CD4-positive, alpha-beta T cell treated with Interleukin-15 for 4 hours (primary cell): ENCODE results near the gene TAS2R40.
"Not testable (repeated sequence)": the region's sequence is repeated elsewhere in the genome, so short reads cannot be mapped to it uniquely, and the experiment has no call there.

Source experiments
- DNase-seq: peaks from one replicate; pipeline ENCODE4 v3.0.0-alpha.2; 2020; ENCODE audit warnings: low spot score

The TAS2R40 gene

DNA sequence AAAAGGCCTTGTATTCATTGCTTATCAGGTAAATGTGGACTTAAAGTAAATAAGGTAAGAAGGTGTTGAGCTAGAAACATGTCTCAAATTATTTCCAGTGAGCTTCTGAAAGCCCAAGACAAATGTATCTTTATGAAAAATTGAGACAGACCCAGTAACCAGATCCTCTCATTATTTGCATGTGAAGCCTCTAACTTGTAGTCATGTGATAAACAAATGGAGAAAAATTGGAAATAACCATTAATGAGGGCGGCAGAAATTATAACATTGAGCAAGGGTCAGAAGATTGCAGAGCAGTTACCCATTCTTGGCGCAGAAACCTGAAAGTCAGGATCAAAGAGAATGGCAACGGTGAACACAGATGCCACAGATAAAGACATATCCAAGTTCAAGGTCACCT is at the start of gene TAS2R40:
TAS2R40 (plus strand) TSS at position 301 of the 400 bp plus-strand sequence; CDS start at position 343, 42 bp downstream.
- DNase-seq, result no peak

DNA sequence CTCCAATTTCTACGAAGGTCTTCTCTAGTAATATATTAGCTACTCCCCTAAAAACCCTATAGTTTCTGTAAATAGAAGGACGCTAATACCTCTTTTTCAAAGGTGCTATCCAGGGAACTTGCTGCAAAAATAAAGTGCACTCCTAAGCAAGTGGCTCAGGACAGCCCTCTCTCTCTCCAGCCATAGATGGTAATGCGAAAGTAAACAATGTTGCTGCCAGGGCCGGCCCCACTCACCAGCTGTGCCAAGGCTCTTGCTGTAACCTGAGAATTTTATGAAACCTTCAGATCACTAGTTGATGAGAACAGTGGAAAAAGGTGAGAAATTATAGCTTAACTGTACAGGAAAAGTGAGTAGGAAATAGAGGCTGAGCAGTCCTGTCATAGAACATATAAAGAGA is 49.5 kb upstream of the TAS2R40 start:
- DNase-seq, result no peak

DNA sequence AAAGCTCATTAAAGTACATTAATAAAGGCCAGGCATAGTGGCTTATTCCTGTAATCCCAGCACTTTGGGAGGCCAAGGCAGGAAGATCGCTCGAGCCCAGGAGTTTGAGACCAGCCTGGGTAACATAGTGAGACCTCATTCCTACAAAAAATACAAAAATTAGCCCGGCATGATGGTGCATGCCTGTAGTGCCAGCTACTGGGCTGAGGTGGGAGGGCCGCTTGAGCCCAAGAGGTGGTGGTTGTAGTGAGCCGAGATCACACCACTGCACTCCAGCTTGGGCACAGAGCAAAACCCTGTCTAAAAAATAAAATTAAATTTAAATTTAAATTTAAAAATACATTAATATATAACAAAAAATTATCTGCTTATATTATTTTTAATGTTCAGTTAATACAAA is 45.7 kb upstream of the TAS2R40 start:
- no peak for DNase-seq

DNA sequence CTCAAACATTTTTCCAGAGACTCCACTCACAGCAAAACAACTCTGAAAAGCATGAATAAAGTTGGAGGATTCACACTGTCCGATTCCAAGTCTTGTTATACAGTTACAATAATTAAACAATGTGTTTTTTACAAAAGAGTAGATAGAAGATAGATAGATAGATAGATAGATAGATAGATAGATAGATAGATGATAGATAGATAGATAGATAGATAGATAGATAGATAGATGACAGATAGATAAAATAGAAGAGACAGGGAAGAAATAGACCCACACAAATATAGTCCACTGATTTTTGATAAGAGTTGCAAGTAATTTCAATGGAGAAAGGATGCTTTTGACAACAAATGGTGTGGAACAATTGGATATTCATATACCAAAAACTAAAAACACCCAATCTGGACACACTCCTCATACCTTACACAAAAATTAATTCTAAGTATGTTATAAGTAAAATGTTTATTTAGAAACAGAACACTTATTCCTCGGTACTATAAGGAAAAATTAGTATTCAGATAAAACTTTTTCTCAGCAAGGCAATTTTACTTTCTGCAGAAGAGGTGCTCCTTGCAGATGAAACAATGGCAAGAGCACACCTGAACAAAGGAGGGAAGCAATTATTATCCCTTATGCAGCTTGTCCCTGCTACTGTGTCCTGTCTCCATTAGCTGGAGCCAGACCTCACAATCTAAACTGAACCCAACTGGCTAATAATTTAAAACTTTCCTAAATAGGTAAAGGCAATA is 44.3 kb upstream of the TAS2R40 start:
- no peak for DNase-seq

DNA sequence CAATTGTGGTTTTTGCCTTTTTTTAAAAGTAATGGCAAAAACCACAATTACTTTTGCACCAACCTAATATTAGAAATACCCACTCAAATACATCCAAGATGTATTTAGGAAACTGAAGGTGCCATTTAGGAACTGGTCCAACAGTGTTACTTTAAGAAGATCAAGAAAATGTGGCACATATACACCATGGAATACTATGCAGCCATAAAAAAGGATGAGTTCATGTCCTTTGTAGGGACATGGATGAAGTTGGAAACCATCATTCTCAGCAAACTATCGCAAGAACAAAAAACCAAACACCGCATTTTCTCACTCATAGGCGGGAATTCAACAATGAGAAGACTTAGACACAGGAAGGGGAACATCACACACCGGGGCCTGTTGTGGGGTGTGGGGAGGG is 41.1 kb upstream of the TAS2R40 start:
- DNase-seq, result not testable (repeated sequence)

DNA sequence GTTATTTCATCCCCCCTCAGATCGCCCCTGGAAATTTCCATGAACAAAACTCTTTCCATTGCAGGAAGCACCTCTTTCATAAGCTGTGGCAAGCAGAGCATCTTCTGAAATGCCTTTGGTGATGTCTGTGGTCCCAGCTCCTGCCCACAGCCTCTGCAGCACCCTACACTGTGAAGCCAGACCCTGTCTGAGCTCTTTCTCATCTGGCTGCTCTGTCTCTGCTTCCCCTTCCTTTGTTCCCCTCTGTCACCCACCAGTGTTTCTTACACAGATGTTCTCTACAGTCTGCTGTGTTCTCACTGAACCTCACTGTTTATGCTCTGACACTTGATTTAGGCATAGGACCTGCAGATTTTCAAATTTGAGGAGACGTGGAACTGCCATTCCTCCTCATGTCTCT is 40.5 kb upstream of the TAS2R40 start:
- no peak for DNase-seq

DNA sequence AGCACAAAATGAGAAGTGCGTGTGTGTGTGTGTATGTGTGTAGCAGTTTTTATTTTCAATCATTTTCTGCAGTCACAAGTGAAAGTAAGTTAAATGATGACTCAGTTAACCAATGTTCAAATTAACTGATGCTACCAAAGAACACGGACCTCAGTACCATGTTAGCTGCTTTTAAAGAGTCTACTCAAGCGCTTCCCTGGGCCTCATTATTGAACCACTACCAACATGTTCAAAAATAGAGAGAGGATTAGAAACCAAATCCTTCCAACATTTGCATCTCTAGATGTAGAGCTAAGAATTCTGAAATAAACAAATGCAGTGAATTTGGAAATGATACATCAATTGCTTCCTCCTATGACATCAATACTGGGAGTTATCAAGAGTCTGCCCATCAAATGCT is 38.8 kb upstream of the TAS2R40 start, which contains the start of gene TAS2R39:
TAS2R39 (plus strand) TSS at position 396 of the 400 bp plus-strand sequence; CDS start at position 396, 0 bp downstream.
- DNase-seq, result no peak

DNA sequence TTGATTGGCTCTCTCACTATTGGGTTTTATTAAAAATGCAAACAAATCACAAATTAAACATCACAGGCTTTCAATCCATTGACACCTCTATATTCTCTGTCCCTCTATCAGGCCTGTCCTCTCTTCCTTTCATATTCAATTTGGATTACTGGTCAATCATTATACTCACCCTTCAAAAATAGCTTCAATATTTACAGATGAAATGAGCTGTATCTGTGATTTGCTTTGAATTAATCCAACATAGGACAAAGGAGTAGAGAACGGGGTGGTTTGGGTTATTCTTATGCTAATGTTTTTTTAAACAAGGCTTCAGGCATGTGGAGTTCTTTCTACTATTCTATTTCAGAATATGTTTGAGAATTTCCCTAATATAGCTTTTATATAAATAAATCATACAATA is 36.3 kb upstream of the TAS2R40 start:
- DNase-seq, result no peak

DNA sequence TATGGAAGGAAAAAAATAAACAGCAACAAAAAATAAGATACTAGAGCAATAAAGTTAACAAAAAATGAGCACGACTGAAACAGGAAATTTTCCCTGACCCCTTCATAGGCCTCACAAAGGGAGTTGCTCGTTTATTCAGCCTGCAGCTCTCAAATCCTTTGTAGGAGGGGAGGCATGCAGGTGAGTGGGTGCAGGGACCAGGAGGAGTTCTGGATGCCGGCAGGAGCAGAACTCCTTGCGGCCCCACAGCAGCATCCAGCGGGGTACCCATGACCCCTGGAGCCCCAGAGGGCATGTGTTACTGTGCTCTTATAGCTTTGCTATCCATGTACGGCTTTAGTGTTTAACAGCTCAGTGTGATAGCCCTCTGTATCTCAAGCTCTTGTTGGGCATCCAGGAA is 32.8 kb upstream of the TAS2R40 start:
- DNase-seq, result no peak

DNA sequence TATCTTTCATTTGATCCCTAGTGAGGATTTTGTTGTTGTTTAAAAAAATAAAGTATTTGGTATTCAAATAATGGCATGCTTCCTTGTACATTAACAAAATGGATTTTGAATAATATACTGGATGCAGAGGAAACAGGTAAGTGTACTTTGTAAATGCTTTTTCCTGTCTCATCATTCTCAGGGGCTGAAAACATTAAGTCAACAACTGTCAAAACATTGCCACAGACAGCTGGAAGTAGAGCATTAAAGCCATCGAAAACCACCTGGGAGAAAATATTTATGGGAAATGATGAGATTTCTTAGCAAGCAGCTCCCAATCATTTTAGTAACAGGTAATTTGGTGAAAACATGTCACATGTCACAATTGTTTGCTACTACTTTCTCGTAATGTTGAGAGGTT is 28.0 kb upstream of the TAS2R40 start:
- DNase-seq, result no peak

DNA sequence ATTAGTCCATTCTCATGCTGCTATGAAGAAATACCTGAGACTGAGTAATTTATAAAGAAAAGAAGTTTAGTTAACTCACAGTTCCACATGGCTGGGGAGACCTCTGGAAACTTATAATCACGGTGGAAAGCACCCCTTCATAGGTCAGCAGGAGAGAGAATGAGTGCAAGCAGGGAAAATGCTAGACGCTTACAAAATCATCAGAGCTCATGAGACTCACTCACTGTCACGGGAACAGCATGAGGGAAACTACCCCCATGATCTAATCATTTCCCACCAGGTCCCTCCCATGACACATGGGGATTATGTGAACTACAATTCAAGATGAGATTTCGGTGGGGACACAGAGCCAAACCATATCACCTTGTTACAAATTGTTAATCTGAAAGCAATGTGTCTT is 22.8 kb upstream of the TAS2R40 start:
- DNase-seq, result no peak

DNA sequence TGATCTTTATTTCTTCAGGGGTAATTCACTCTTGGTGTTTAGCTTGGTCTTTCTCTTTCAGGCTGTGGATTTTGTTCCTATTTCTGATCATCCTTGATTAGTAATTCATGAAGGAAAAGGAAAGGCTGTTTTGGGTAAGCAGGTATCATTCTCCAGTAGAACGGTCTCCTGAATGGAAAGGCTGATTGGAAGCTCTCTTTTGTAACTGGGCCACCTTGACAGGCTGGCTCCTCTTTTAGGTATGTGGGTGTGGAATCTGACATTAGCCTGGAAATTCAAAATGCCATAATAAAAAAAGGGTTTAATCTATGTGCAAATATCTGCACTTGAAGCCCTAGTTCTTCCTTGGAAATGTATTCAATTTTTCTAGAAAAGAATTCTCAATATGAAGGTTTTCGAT is 19.7 kb upstream of the TAS2R40 start:
- no peak for DNase-seq

DNA sequence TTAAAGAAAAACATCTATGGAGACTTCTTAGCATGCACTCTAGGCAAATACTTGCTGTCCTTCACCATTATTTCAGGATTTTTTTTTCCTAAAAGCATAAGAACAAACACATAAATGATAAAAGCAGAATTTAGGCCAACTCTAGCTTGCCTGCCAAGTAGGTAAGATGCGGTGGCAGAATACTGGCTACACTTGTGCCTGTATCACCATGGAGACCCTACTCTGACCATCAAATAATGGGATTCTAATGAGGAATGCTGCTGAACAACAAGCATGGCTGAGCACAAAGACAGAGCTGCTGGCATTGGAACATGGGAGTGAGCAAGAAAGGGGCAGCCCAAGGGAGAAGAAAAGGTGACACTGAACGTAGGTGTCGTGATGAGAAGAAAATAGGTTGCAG is 18.5 kb upstream of the TAS2R40 start:
- DNase-seq, result no peak

DNA sequence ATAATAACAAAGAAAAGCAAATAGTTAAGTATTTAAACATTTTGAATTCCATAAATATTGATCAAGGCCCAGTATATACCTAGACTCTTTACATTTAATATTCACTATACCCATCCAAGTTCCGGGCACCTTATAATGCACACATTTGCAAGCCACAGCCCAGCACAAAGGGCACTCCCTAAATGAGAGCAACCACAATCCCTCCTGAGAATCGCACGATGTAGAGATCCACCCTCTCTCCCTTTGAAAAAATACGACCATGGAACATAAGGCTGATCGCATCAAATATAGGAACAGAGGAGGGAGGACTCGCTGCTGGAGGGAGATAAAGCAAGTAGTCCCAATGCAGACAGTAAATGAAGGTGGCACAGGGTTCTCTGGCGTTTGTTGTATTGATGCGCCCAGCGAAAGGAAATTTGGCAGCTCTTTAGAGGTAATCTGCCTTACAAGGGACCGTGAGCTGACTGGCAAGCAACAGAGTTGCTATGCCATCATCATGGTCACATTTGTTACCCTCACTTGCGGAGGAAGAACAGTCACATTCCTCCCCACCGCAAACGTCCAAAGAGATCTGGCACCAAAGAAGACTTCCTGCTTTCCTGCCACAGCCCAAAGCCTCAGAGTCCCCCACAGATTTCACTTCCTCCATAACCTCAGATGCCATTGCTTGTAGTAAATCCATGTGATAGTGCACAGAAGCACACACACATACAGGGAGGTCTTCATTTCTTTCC is 16.1 kb upstream of the TAS2R40 start:
- DNase-seq, result peak; percentile 23

DNA sequence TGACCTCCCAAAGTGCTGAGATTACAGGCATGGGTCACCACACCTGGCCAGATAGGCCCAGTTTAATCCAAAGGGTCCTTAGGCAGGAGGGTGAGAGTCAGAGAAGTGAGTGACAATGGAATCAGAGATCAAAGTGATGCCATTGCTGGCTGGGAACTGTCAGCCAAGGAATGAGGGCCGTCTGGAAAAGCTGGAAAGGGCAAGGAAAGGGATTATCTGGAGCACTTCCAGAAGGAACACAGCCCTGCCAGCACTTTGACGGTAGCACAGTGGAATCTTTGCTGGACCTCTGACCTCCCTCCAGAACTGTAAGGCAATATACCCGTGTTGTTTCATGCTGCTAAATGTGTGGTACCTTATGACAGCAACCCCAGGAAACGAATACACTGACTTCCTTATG is 11.3 kb upstream of the TAS2R40 start:
- no peak for DNase-seq

DNA sequence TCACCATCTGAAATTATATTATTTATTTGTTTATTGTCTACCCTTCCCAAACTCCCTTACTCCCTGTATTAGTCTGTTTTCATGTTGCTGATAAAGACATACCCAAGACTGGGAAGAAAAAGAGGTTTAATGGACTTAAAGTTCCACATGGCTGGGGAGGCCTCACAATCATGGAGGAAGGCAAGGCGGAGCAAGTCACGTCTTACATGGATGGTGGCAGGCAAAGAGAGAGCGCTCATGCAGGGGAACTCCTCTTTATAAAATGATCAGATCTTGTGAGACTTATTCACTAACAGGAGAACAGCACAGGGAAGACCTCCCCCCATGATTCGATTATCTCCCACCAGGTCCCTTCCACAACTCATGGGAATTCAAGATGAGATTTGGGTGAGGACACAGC is 8.4 kb upstream of the TAS2R40 start:
- not testable (repeated sequence) for DNase-seq

DNA sequence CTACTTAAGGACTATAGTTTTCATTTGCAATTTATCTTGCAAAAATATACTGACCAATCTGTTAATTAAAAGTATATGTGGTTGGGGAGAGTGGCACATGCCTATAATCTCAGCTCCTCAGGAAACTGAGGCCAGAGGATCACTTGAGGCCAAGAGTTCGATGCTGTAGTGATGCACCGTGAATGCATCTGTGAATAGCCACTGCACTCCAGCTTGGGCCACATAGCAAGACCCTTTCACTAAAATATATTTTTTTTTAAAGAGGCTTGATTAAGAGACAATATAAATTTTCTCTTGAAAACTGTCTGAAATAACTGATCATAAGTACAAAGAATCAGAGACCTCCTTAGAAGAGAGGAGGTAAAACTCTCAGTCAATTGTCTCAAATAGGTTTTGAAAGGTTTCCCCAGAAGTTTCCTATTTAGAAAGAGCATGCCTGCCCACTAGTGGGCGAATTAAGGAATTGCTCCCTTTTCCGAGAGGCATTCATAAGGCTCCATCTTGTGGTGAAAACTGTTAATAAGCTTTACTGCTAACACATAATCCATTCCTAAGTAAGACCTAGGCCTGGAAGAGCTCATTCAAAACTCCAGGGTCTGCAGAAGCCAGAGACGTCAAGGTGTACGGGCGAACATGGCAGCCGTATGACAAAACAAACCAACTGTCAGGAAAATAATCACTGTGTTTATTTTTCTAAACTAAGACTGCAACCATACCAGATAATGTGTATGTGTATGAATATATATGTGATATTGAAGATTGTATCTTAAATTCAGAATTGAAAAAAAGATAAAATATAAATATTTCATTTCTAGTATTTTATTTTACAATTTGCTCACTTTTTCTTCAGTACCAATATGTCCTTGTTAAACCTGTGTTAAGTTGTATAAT is 6.8 kb upstream of the TAS2R40 start:
- DNase-seq, result peak; percentile 80

DNA sequence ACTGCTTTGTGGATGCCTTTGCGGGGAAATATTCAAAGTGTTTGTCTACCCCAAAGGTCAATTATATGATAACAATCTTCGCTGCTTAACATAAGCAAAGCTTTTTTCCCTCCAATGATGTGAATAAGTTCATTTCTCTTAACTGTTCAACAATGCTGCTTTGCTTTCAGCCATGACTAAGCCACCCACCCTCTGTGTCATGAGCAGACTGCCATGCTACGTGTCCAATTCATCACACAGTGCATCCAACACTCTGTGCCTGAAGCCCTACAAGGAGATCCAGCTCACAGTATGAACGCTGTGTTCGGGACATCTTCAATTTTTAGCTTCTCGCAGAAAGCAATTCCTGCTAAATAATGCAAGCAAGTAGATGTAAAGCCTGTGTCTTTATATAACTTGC is 5.7 kb upstream of the TAS2R40 start:
- no peak for DNase-seq

DNA sequence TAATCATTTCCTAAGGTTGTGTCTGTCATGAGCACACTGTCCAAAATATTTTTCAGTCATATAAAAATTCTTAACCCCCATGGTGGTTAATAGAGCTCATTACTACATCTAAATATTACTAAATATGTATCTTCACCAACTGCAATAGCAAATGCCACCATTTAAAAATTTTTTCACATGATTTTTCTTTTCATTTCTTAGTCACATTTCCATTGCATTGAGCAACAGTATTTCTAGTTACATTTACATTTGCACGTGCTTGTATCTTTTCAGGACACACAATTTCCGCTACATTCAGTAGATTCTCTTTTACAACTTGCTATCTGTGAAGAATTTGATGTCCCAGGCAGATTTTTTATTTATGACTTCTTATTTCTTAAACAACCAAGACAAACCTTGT is 5.2 kb upstream of the TAS2R40 start:
- DNase-seq, result no peak

DNA sequence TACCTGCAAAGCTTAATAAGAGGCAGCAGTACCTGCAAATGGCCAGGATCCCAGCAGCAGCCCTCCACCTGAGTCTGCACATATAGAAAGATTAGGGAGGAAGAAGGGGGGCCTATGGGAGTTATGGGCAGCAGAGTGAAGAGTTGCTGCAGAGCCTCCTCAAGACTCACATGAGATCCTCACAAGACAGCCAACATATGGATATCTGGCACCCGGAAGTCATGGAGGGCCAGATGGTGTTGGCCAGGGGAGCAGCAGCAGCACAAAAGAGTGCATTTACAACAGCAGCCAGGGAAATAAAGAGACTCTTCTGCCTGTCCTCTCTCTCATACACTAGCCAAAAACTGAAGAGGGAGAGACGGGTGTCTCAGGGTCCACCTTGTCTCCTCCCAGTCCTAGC is 4.0 kb upstream of the TAS2R40 start:
- no peak for DNase-seq

DNA sequence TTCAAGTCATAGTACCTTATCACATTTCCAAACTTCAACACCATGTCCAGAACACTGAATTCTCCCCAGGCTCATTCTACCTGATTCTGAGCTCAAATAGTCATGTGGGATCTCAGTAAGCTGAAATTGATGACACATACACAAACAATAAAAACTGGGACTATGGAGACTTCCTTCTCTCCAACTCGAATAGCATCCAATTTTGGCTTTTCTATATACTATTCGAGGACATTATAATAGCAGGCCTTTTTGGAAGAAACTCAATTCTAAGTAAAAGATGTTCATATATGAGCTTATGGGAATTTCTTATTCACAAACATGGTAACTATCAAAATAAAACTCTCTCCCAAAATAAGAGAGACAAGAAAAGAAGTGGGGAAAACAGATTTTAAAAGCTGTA is 551 bp upstream of the TAS2R40 start:
- DNase-seq, result no peak

DNA sequence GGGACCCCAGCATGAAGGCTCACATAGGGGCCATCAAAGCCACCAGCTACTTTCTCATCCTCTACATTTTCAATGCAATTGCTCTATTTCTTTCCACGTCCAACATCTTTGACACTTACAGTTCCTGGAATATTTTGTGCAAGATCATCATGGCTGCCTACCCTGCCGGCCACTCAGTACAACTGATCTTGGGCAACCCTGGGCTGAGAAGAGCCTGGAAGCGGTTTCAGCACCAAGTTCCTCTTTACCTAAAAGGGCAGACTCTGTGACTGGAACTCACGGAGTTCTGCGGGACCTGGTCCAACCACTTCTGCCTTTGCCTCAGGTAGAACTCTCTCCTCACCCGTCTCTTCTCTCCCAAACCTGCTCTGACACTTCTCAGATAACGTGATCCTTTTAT is 945 bp downstream of the TAS2R40 start:
- DNase-seq, result no peak

DNA sequence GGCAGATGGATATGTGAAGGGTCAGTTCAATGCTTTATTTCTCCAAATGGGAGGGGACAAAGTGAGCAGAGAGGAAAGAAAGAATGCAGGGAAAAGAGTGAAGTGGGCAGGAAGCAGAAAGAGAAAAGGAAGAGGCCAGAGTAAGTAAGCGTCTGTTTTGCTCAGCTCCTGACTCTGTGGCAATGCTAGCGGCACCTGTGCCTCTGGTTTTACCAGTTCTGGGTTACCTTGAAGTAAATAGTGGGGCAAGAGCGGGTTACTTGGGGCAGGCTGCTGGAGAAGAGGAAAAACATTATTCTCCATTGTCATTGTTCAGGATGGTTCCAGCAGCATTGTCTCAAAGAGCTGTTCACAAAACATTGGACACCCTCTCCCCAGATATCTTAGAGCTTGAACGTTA is 1.9 kb downstream of the TAS2R40 start:
- no peak for DNase-seq
